ENCODE data around the gene EWSR1. TPM values are rescaled to one million over a fixed set of nuclear protein-coding genes. Genes with fewer than 3 reads are reported as not detected.
A peak's percentile ranks its signal among the peaks of the same experiment; 100 is the strongest.

The EWSR1 gene
- total and polyA plus RNA-seq, 2 experiments from 2014 or later: 154 to 210 TPM

- TF ChIP-seq EZH2phosphoT487 (IDR thresholded peaks at IDR 0.05; ENCODE audit: insufficient read depth, low read depth) (no peak), EZH2 (IDR thresholded peaks at IDR 0.05; ENCODE audit: insufficient read depth, poor library complexity, severe bottlenecking) (no peak)
- 9 to 10% methylated on average over 13 of the region's 13 CpGs for WGBS, 2 experiments (ENCODE audit: low coverage in 1 of 2, low lambda C conversion rate in 2 of 2, missing lambda C conversion rate in 2 of 2)
- Histone ChIP-seq H3K27ac (peak overlapping the region; percentile 98), H3K4me3 (peak overlapping the region; percentile 99), H3K9ac (peak overlapping the region; percentile 100), H3K36me3 (ENCODE audit: low read depth) (peaks cover 28% of the 10 kb centered on the region), H3K27me3 (replicated peaks; ENCODE audit: insufficient read depth) (no peaks in the 10 kb centered on the region), H3K4me1 (ENCODE audit: insufficient read depth) (peaks cover 35% of the 10 kb centered on the region), H3K9me2 (ENCODE audit: insufficient read depth) (no peaks in the 10 kb centered on the region), H3K4me2 (ENCODE audit: unreplicated experiment) (peak overlapping the region; percentile 95), H4K20me1 (ENCODE audit: insufficient read depth) (peaks cover 50% of the 10 kb centered on the region; the same call in 1 of the 2 replicates), H3K79me2 (ENCODE audit: insufficient read depth) (peaks cover 85% of the 10 kb centered on the region), H3F3A (ENCODE audit: insufficient read depth) (peaks cover 21% of the 10 kb centered on the region), H2AFZ (no peak overlapping the region), H3K9me3 (ENCODE audit: low read depth) (no peaks in the 10 kb centered on the region)
- in situ Hi-C loops (cut with MboI): no loop called here
- peak; percentile 38 for DNase-seq
These were observed 1.8 kb downstream of the EWSR1 start for GRCh38 chr22:29269731-29270474.

- peaks cover 26% of the 10 kb centered on the region for H3F3A ChIP-seq (ENCODE audit: insufficient read depth)
- H3K4me2 ChIP-seq (ENCODE audit: unreplicated experiment): peak overlapping the region; percentile 95
- peaks cover 35% of the 10 kb centered on the region for H3K4me1 ChIP-seq (ENCODE audit: insufficient read depth)
- no peaks in the 10 kb centered on the region for H3K27me3 ChIP-seq (replicated peaks; ENCODE audit: insufficient read depth)
- peak; percentile 55 for DNase-seq
- peaks cover 50% of the 10 kb centered on the region; the same call in 1 of the 2 replicates for H4K20me1 ChIP-seq (ENCODE audit: insufficient read depth)
- no peaks in the 10 kb centered on the region for H3K9me2 ChIP-seq (ENCODE audit: insufficient read depth)
- H2AFZ ChIP-seq: no peak overlapping the region
- peak overlapping the region; percentile 100 for H3K9ac ChIP-seq
- peak overlapping the region; percentile 99 for H3K4me3 ChIP-seq
- WGBS, 2 experiments (ENCODE audit: low coverage in 1 of 2, low lambda C conversion rate in 2 of 2, missing lambda C conversion rate in 2 of 2): 9 to 12% methylated on average over 9 of the region's 9 CpGs
- H3K79me2 ChIP-seq (ENCODE audit: insufficient read depth): peaks cover 93% of the 10 kb centered on the region
- no peaks in the 10 kb centered on the region for H3K9me3 ChIP-seq (ENCODE audit: low read depth)
- H3K27ac ChIP-seq: peak overlapping the region; percentile 98
- peaks cover 35% of the 10 kb centered on the region for H3K36me3 ChIP-seq (ENCODE audit: low read depth)
- TF ChIP-seq EZH2 (IDR thresholded peaks at IDR 0.05; ENCODE audit: insufficient read depth, poor library complexity, severe bottlenecking) (no peak), EZH2phosphoT487 (IDR thresholded peaks at IDR 0.05; ENCODE audit: insufficient read depth, low read depth) (no peak)
- in situ Hi-C loops (cut with MboI): no loop called here
These were observed 2.6 kb downstream of the EWSR1 start for GRCh38 chr22:29270475-29271271.

- Histone ChIP-seq H3K9ac (no peak overlapping the region), H3K79me2 (ENCODE audit: insufficient read depth) (peaks cover 96% of the 10 kb centered on the region), H3K4me3 (no peak overlapping the region), H3K27me3 (replicated peaks; ENCODE audit: insufficient read depth) (no peaks in the 10 kb centered on the region), H4K20me1 (ENCODE audit: insufficient read depth) (peaks cover 56% of the 10 kb centered on the region; the same call in 1 of the 2 replicates), H3F3A (ENCODE audit: insufficient read depth) (peaks cover 42% of the 10 kb centered on the region), H3K27ac (no peak overlapping the region), H3K9me2 (ENCODE audit: insufficient read depth) (no peaks in the 10 kb centered on the region), H2AFZ (no peak overlapping the region), H3K4me2 (ENCODE audit: unreplicated experiment) (no peak overlapping the region), H3K4me1 (ENCODE audit: insufficient read depth) (peaks cover 25% of the 10 kb centered on the region), H3K9me3 (ENCODE audit: low read depth) (no peaks in the 10 kb centered on the region), H3K36me3 (ENCODE audit: low read depth) (peaks cover 53% of the 10 kb centered on the region)
- TF ChIP-seq EZH2 (IDR thresholded peaks at IDR 0.05; ENCODE audit: insufficient read depth, poor library complexity, severe bottlenecking): no peak
- no peak for DNase-seq
- WGBS, 2 experiments (ENCODE audit: low coverage in 1 of 2, low lambda C conversion rate in 2 of 2, missing lambda C conversion rate in 2 of 2): 47 to 48% methylated on average over 2 of the region's 2 CpGs
- in situ Hi-C loops (cut with MboI): no loop called here
These were observed 4.6 kb downstream of the EWSR1 start for GRCh38 chr22:29272624-29273023.

- no peaks in the 10 kb centered on the region for H3K27me3 ChIP-seq (replicated peaks; ENCODE audit: insufficient read depth)
- no peak for TF ChIP-seq EZH2 (IDR thresholded peaks at IDR 0.05; ENCODE audit: insufficient read depth, poor library complexity, severe bottlenecking)
- no peak for TF ChIP-seq EZH2phosphoT487 (IDR thresholded peaks at IDR 0.05; ENCODE audit: insufficient read depth, low read depth)
- DNase-seq: no peak
- in situ Hi-C loops (cut with MboI): no loop called here
- peaks cover 43% of the 10 kb centered on the region; the same call in 1 of the 2 replicates for H4K20me1 ChIP-seq (ENCODE audit: insufficient read depth)
- H3K4me2 ChIP-seq (ENCODE audit: unreplicated experiment): no peak overlapping the region
- no peak overlapping the region for H3K9ac ChIP-seq
- H3K27ac ChIP-seq: no peak overlapping the region
- H3K9me2 ChIP-seq (ENCODE audit: insufficient read depth): no peaks in the 10 kb centered on the region
- peaks cover 55% of the 10 kb centered on the region for H3F3A ChIP-seq (ENCODE audit: insufficient read depth)
- peaks cover 100% of the 10 kb centered on the region for H3K79me2 ChIP-seq (ENCODE audit: insufficient read depth)
- H3K36me3 ChIP-seq (ENCODE audit: low read depth): peaks cover 79% of the 10 kb centered on the region
- peaks cover 21% of the 10 kb centered on the region for H3K4me1 ChIP-seq (ENCODE audit: insufficient read depth)
- no peaks in the 10 kb centered on the region for H3K9me3 ChIP-seq (ENCODE audit: low read depth)
- no peak overlapping the region for H2AFZ ChIP-seq
- WGBS, 2 experiments (ENCODE audit: low coverage in 1 of 2, low lambda C conversion rate in 2 of 2, missing lambda C conversion rate in 2 of 2): 52 to 60% methylated on average over 3 of the region's 3 CpGs
- H3K4me3 ChIP-seq: no peak overlapping the region
These were observed 7.1 kb downstream of the EWSR1 start for GRCh38 chr22:29275167-29275566.

All from GM23248 (cell line).